A549 (cell line): ENCODE results near the gene AFAP1L2. TPM values are rescaled to one million over a fixed set of nuclear protein-coding genes. Genes with fewer than 3 reads are reported as not detected.

Experiments used
- ATAC-seq, 2 experiments: fragments of 200-7000 bp in 1 of 2; fragments of >200 bp in 1 of 2; cut with Nextera tagmentation in 1 of 2; cut with Tn5 transposase in 1 of 2; 3 replicates each; pipeline versions ENCODE4 v1.8.0 to v1.9.1; 2018 to 2020; ENCODE audit warnings: mild to moderate bottlenecking in 1 of 2, moderate library complexity in 1 of 2
- CTCF ChIA-PET: fragments of 300-600 bp; sonication (Branson Sonifier 250); formaldehyde crosslinking; extraction: SDS; loops from one replicate; lab custom pipeline; 2021; ENCODE audit warnings: antibody characterized with exemption, inconsistent platforms; lab: Yijun Ruan, JAX
- POLR2A ChIA-PET: fragments of 350-600 bp; formaldehyde crosslinking; extraction: SDS; loops from one replicate; lab custom pipeline; 2021; ENCODE audit warnings: antibody characterized with exemption, inconsistent platforms; lab: Yijun Ruan, JAX
- DNase-seq, 2 experiments: peaks; one replicate each; pipeline versions ENCODE4 v3.0.0 to v3.0.0-alpha.2; 2011 to 2016; ENCODE audit warnings: low read depth in 1 of 2, low spot score in 1 of 2
- FAIRE-seq: peaks from 2 replicates; lab custom pipeline; 2011; peaks lifted over from hg19 to GRCh38; lab: Jason Lieb, UNC
- H3K27ac ChIP-seq, 2 experiments: fragments of >200 bp; sonication (Bioruptor Twin); formaldehyde crosslinking; 3 replicates each; pipeline ENCODE4 v1.5.1; 2016 to 2017
- H3K4me1 ChIP-seq: fragments of >200 bp; sonication (Bioruptor Twin); formaldehyde crosslinking; 3 replicates; pipeline ENCODE4 v1.6.1; 2016
- H3K4me2 ChIP-seq: fragments of >200 bp; sonication (Bioruptor Twin); formaldehyde crosslinking; 3 replicates; pipeline ENCODE4 v1.6.1; 2016
- H3K4me3 ChIP-seq: fragments of >200 bp; sonication (Bioruptor Twin); formaldehyde crosslinking; 3 replicates; pipeline ENCODE4 v1.5.1; 2016
- H3K9me3 ChIP-seq: fragments of >200 bp; sonication (Bioruptor Twin); formaldehyde crosslinking; 3 replicates; pipeline ENCODE4 v1.6.1; 2016
- BCL3 ChIP-seq: fragments of >200 bp; sonication (Bioruptor Twin); formaldehyde crosslinking; IDR thresholded peaks from 3 replicates; pipeline ENCODE4 v1.6.1; 2016
- BHLHE40 ChIP-seq: IDR thresholded peaks from 2 replicates; pipeline ENCODE4 v1.6.1; 2012; ENCODE audit warnings: low read depth, low read length, inconsistent platforms
- CEBPB ChIP-seq, 2 experiments: fragments of >200 bp in 1 of 2; sonication (Bioruptor Twin) in 1 of 2; formaldehyde crosslinking in 1 of 2; IDR thresholded peaks; 2 replicates each; pipeline ENCODE4 v1.6.1; 2012 to 2016
- CHD2 ChIP-seq: fragments of 150-350 bp; IDR thresholded peaks from 2 replicates; pipeline ENCODE4 v1.6.1; 2014; ENCODE audit warnings: low read length; ENCODE audit not compliant: partially characterized antibody
- EHF ChIP-seq: fragments of 250-450 bp; sonication (Bioruptor Pico); IDR thresholded peaks from 2 replicates; pipeline ENCODE4 v1.5.0; 2020; ENCODE audit warnings: mild to moderate bottlenecking
- EP300 ChIP-seq, 2 experiments: fragments of >200 bp; sonication (Bioruptor Twin); formaldehyde crosslinking; IDR thresholded peaks; 2 replicates in 1 of 2; 3 replicates in 1 of 2; pipeline ENCODE4 v1.6.1; 2016 to 2017
- FOSB ChIP-seq: fragments of 250-450 bp; sonication (Bioruptor Pico); IDR thresholded peaks from 2 replicates; pipeline ENCODE4 v1.5.0; 2020; ENCODE audit warnings: mild to moderate bottlenecking, moderate library complexity
- FOSL2 ChIP-seq, 2 experiments: fragments of 450-650 bp in 1 of 2; fragments of >200 bp in 1 of 2; sonication (Bioruptor Twin) in 1 of 2; formaldehyde crosslinking; IDR thresholded peaks; 2 replicates each; pipeline versions ENCODE4 v1.5.0 to v1.6.1; 2016 to 2020; ENCODE audit warnings: mild to moderate bottlenecking in 1 of 2, moderate library complexity in 1 of 2
- FOXS1 ChIP-seq: fragments of 250-450 bp; sonication (Bioruptor Pico); IDR thresholded peaks from 2 replicates; pipeline ENCODE4 v1.5.0; 2020; ENCODE audit warnings: mild to moderate bottlenecking, moderate library complexity
- GATA3 ChIP-seq: IDR thresholded peaks from 2 replicates; pipeline ENCODE4 v1.6.1; 2012; ENCODE audit warnings: borderline replicate concordance
- HDAC2 ChIP-seq: fragments of 200-600 bp; sonication (generic); IDR thresholded peaks from 2 replicates; pipeline ENCODE4 v1.6.1; 2016
- HEYL ChIP-seq: fragments of 250-450 bp; sonication (Bioruptor Pico); IDR thresholded peaks from 2 replicates; pipeline ENCODE4 v1.8.0; 2021; ENCODE audit warnings: mild to moderate bottlenecking, moderate library complexity
- HOXA7 ChIP-seq: fragments of 250-450 bp; sonication (Bioruptor Pico); IDR thresholded peaks from 2 replicates; pipeline ENCODE4 v1.5.0; 2020; ENCODE audit warnings: mild to moderate bottlenecking, moderate library complexity
- HOXB13 ChIP-seq: fragments of 250-450 bp; sonication (Bioruptor Pico); IDR thresholded peaks from 2 replicates; pipeline ENCODE4 v1.5.0; 2020; ENCODE audit warnings: low read depth, mild to moderate bottlenecking, moderate library complexity
- HOXB5 ChIP-seq: fragments of 250-450 bp; sonication (Bioruptor Pico); IDR thresholded peaks from 2 replicates; pipeline ENCODE4 v1.5.0; 2020; ENCODE audit warnings: mild to moderate bottlenecking, moderate library complexity
- JUN ChIP-seq, 2 experiments: fragments of >200 bp; sonication (Bioruptor Twin); formaldehyde crosslinking; IDR thresholded peaks; 2 replicates in 1 of 2; 3 replicates in 1 of 2; pipeline ENCODE4 v1.6.1; 2016 to 2017
- JUNB ChIP-seq: fragments of >200 bp; sonication (Bioruptor Twin); formaldehyde crosslinking; IDR thresholded peaks from 2 replicates; pipeline ENCODE4 v1.6.1; 2016
- KDM1A ChIP-seq: fragments of 200-600 bp; sonication (generic); IDR thresholded peaks from 2 replicates; pipeline ENCODE4 v1.6.1; 2016; ENCODE audit warnings: low read depth, mild to moderate bottlenecking
- KDM5A ChIP-seq: fragments of 200-600 bp; sonication (generic); IDR thresholded peaks from 2 replicates; pipeline ENCODE4 v1.6.1; 2016; ENCODE audit warnings: antibody characterized with exemption, mild to moderate bottlenecking
- MAFK ChIP-seq: fragments of 450-650 bp; IDR thresholded peaks from 2 replicates; pipeline ENCODE4 v1.6.1; 2014; ENCODE audit not compliant: partially characterized antibody
- MAZ ChIP-seq: fragments of 150-350 bp; IDR thresholded peaks from 2 replicates; pipeline ENCODE4 v1.6.1; 2014; ENCODE audit warnings: antibody characterized with exemption, low read depth, low read length, borderline replicate concordance
- MYC ChIP-seq: IDR thresholded peaks from 2 replicates; pipeline ENCODE4 v1.6.1; 2012; ENCODE audit warnings: mild to moderate bottlenecking, inconsistent platforms, low read length, improper control_type of control experiment, borderline replicate concordance
- NR3C1 ChIP-seq: fragments of >200 bp; sonication (Bioruptor Twin); formaldehyde crosslinking; IDR thresholded peaks from 3 replicates; pipeline ENCODE4 v1.6.1; 2017
- PBX3 ChIP-seq: IDR thresholded peaks from 2 replicates; pipeline ENCODE4 v1.6.1; 2012
- POLR2A ChIP-seq: IDR thresholded peaks from 2 replicates; pipeline ENCODE4 v1.6.1; 2012; ENCODE audit warnings: mild to moderate bottlenecking, low read length
- POLR2AphosphoS2 ChIP-seq: conservative IDR thresholded peaks from 2 replicates; pipeline ENCODE4 v1.6.1; 2012; ENCODE audit warnings: low read length, improper control_type of control experiment, inconsistent platforms
- RARB ChIP-seq: fragments of 250-450 bp; sonication (Bioruptor Pico); IDR thresholded peaks from 2 replicates; pipeline ENCODE4 v1.8.0; 2021; ENCODE audit warnings: mild to moderate bottlenecking, moderate library complexity
- RFX5 ChIP-seq: fragments of 450-650 bp; IDR thresholded peaks from 2 replicates; pipeline ENCODE4 v1.7.1; 2014; ENCODE audit warnings: antibody characterized with exemption, mild to moderate bottlenecking, moderate library complexity
- RNF2 ChIP-seq: fragments of 200-600 bp; sonication (generic); IDR thresholded peaks from 2 replicates; pipeline ENCODE4 v1.6.1; 2016; ENCODE audit warnings: low read depth, mild to moderate bottlenecking, antibody characterized with exemption, moderate library complexity, borderline replicate concordance
- SMC3 ChIP-seq: fragments of >200 bp; sonication (Bioruptor Twin); formaldehyde crosslinking; IDR thresholded peaks from 3 replicates; pipeline ENCODE4 v1.6.1; 2018; ENCODE audit warnings: inconsistent platforms
- TP53 ChIP-seq: fragments of 250-450 bp; sonication (Bioruptor Pico); IDR thresholded peaks from 2 replicates; pipeline ENCODE4 v1.5.0; 2021; ENCODE audit warnings: mild to moderate bottlenecking, moderate library complexity
- ZNF302 ChIP-seq: fragments of 250-450 bp; sonication (Bioruptor Pico); IDR thresholded peaks from 2 replicates; pipeline ENCODE4 v1.9.0; 2021; ENCODE audit warnings: inconsistent platforms, mild to moderate bottlenecking, moderate library complexity
- ZSCAN20 ChIP-seq: fragments of 250-450 bp; sonication (Bioruptor Pico); IDR thresholded peaks from 2 replicates; pipeline ENCODE4 v1.8.0; 2022; ENCODE audit warnings: mild to moderate bottlenecking, moderate library complexity
- WGBS: methylation state at CpG from one replicate; pipeline ENCODE4 v1.1.6; 2017; ENCODE audit errors: missing lambda C conversion rate; 5-methylcytosine and 5-hydroxymethylcytosine counted together
- polyA plus RNA-seq, 4 experiments: library from polyadenylated mRNA; depleted of rRNA in 3 of 4; stranded (reverse); fragments of >200 nt; fragmentation: RNase III in 1 of 4; extraction: RNeasy Plus Mini Kit Qiagen cat#74134 plus additional on column Dnase treatment in 1 of 4; gene quantifications; 2 replicates in 3 of 4; 3 replicates in 1 of 4; pipeline ENCODE4 v1.2.3, GENCODE V29; 2011 to 2017
- TF ChIP-seq, protein P1 (sequence below): fragments of 250-450 bp; sonication (Bioruptor Pico); IDR thresholded peaks from 2 replicates; pipeline ENCODE4 v1.5.0; 2020; ENCODE audit warnings: low read depth, mild to moderate bottlenecking, moderate library complexity
- TF ChIP-seq, protein P2 (sequence below): fragments of 250-450 bp; sonication (Bioruptor Pico); IDR thresholded peaks from 2 replicates; pipeline ENCODE4 v1.5.0; 2021; ENCODE audit warnings: mild to moderate bottlenecking, moderate library complexity, borderline replicate concordance
- TF ChIP-seq, protein P3 (sequence below): IDR thresholded peaks from 2 replicates; pipeline ENCODE4 v1.6.1; 2012
- TF ChIP-seq, protein P4 (sequence below): IDR thresholded peaks from 2 replicates; pipeline ENCODE4 v1.6.1; 2012; ENCODE audit warnings: low read depth, borderline replicate concordance

AFAP1L2 gene
- polyA plus RNA-seq, 2 of the 4 experiments (the other 2 are of a cell fraction): 19.6 to 27.3 TPM

- peak; percentile 63 for FAIRE-seq
- POLR2A ChIA-PET: interaction anchor here (0.5 to 1.4 kb wide), 3 partner anchors 14 to 164 kb away, joined by 3 to 10 read pairs (median 6); partner anchors contain the start of gene AFAP1L2
- H3K4me1 ChIP-seq: peaks cover 28% of the 10 kb centered on the region
- no peak for TF ChIP-seq POLR2A
- TF ChIP-seq GATA3: peak; percentile 92
- TF ChIP-seq, protein P1, sequence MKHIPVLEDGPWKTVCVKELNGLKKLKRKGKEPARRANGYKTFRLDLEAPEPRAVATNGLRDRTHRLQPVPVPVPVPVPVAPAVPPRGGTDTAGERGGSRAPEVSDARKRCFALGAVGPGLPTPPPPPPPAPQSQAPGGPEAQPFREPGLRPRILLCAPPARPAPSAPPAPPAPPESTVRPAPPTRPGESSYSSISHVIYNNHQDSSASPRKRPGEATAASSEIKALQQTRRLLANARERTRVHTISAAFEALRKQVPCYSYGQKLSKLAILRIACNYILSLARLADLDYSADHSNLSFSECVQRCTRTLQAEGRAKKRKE (CRISPR knock-in tag): no peak
- no peak for TF ChIP-seq NR3C1
- peak; percentile 67 for TF ChIP-seq JUNB
- TF ChIP-seq, protein P2, sequence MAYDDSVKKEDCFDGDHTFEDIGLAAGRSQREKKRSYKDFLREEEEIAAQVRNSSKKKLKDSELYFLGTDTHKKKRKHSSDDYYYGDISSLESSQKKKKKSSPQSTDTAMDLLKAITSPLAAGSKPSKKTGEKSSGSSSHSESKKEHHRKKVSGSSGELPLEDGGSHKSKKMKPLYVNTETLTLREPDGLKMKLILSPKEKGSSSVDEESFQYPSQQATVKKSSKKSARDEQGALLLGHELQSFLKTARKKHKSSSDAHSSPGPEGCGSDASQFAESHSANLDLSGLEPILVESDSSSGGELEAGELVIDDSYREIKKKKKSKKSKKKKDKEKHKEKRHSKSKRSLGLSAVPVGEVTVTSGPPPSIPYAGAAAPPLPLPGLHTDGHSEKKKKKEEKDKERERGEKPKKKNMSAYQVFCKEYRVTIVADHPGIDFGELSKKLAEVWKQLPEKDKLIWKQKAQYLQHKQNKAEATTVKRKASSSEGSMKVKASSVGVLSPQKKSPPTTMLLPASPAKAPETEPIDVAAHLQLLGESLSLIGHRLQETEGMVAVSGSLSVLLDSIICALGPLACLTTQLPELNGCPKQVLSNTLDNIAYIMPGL (CRISPR knock-in tag): no peak
- TF ChIP-seq FOSB (CRISPR knock-in tag): no peak
- no peak for TF ChIP-seq RFX5
- TF ChIP-seq ZSCAN20: no peak
- TF ChIP-seq HEYL (CRISPR knock-in tag): no peak
- peak; percentile 26 for TF ChIP-seq MAFK
- TF ChIP-seq MYC: no peak
- 0 out of 3 replicates have a peak, but pooled peaks have one; percentile 29 for TF ChIP-seq SMC3
- no peak for TF ChIP-seq FOXS1 (CRISPR knock-in tag)
- no peak for TF ChIP-seq KDM5A
- no peak for TF ChIP-seq HDAC2
- TF ChIP-seq PBX3: no peak
- no peak for TF ChIP-seq TP53
- no peak for TF ChIP-seq EHF
- TF ChIP-seq HOXA7 (CRISPR knock-in tag): no peak
- no peak for TF ChIP-seq BHLHE40
- no peak for TF ChIP-seq POLR2AphosphoS2
- no peak; a peak in 1 of 5 replicates for TF ChIP-seq EP300 (IDR thresholded peaks at IDR 0.05)
- TF ChIP-seq, protein P3, sequence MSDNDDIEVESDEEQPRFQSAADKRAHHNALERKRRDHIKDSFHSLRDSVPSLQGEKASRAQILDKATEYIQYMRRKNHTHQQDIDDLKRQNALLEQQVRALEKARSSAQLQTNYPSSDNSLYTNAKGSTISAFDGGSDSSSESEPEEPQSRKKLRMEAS: peak; percentile 62; the same call in 1 of the 2 replicates
- peak; percentile 74 for TF ChIP-seq FOSL2 (IDR thresholded peaks at IDR 0.05)
- TF ChIP-seq FOSL2 (CRISPR knock-in tag; IDR thresholded peaks at IDR 0.05): peak; percentile 86
- no peak for TF ChIP-seq CHD2
- TF ChIP-seq ZNF302 (CRISPR knock-in tag): no peak
- TF ChIP-seq RNF2: no peak
- TF ChIP-seq, protein P4, sequence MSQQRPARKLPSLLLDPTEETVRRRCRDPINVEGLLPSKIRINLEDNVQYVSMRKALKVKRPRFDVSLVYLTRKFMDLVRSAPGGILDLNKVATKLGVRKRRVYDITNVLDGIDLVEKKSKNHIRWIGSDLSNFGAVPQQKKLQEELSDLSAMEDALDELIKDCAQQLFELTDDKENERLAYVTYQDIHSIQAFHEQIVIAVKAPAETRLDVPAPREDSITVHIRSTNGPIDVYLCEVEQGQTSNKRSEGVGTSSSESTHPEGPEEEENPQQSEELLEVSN: no peak
- TF ChIP-seq HOXB5 (CRISPR knock-in tag): no peak
- TF ChIP-seq RARB (CRISPR knock-in tag): no peak
- peak; percentile 24 to 56; a peak in 1 of 5 replicates for TF ChIP-seq JUN (IDR thresholded peaks at IDR 0.05)
- TF ChIP-seq CEBPB (IDR thresholded peaks at IDR 0.05): peak in 1 of 2 experiments; percentile 37; a peak in 1 of 4 replicates
- no peak for TF ChIP-seq BCL3
- TF ChIP-seq HOXB13 (CRISPR knock-in tag): no peak
- no peak for TF ChIP-seq KDM1A
- TF ChIP-seq MAZ: no peak
These were observed 98.0 kb downstream of the AFAP1L2 start for GRCh38 chr10:114306116-114306973.

More at GRCh38 chr10:114306116-114306973, 98.0 kb downstream of the AFAP1L2 start:
- ATAC-seq (peak; percentile 87 to 89), DNase-seq (peak; percentile 78 to 88)
- H3K27ac ChIP-seq: peak overlapping the region; percentile 77 to 84
- CTCF ChIA-PET: interaction anchor here (0.7 to 3.3 kb wide), 13 partner anchors 17 to 480 kb away, joined by 3 to 18 read pairs (median 4); no protein-coding TSS in a partner anchor
- no peak overlapping the region for H3K4me3 ChIP-seq
- H3K9me3 ChIP-seq: no peaks in the 10 kb centered on the region
- 5% methylated on average over 5 of the region's 19 CpGs for WGBS
- H3K4me2 ChIP-seq: peak overlapping the region; percentile 84
